ENCODE data around the gene KLHL41. TPM values are rescaled to one million over a fixed set of nuclear protein-coding genes. Genes with fewer than 3 reads are reported as not detected.
"Not testable (repeated sequence)": the region's sequence is repeated elsewhere in the genome, so short reads cannot be mapped to it uniquely, and the experiment has no call there.

KLHL41 gene
- total RNA-seq, 4 donors from 2014 or later: 0.99 to 2.9 (median 1.9) TPM

- peaks cover 0 to 34% (median 22%) of the 10 kb centered on the region in 4 donors for H3K4me1 ChIP-seq
- H3K27ac ChIP-seq (replicated peaks in 1 of 4): no peak overlapping the region
- H3K9me3 ChIP-seq: no peaks in the 10 kb centered on the region
- H3K4me3 ChIP-seq: no peak overlapping the region
- TF ChIP-seq CTCF (IDR thresholded peaks at IDR 0.05) (no peak), POLR2A (IDR thresholded peaks at IDR 0.05; ENCODE audit: low read depth) (no peak), EP300 (IDR thresholded peaks at IDR 0.05) (no peak), POLR2AphosphoS5 (IDR thresholded peaks at IDR 0.05) (no peak)
- no peak for DNase-seq (ENCODE audit: extremely low spot score)
- WGBS: 62% methylated on average over 3 of the region's 3 CpGs
- no peaks in the 10 kb centered on the region for H3K27me3 ChIP-seq
- intact Hi-C loops (cut with DNase I): no loop called here
- H3K36me3 ChIP-seq: peaks cover 0 to 7% (median 0%) of the 10 kb centered on the region in 4 donors
Measured at GRCh38 chr2:169513926-169514325, 4.4 kb downstream of the KLHL41 start.

GRCh38 chr2:169514758-169515157 is 5.3 kb downstream of the KLHL41 start:
- H3K27me3 ChIP-seq; H3K9me3 ChIP-seq; DNase-seq (ENCODE audit: extremely low spot score); H3K36me3 ChIP-seq; H3K27ac ChIP-seq (replicated peaks in 1 of 4); H3K4me3 ChIP-seq; intact Hi-C loops (cut with DNase I): not testable (repeated sequence)
- H3K4me1 ChIP-seq: peaks cover 0 to 25% (median 15%) of the 10 kb centered on the region in 4 donors
- 88% methylated on average over 7 of the region's 7 CpGs for WGBS

GRCh38 chr2:169516488-169516995 is 7.0 kb downstream of the KLHL41 start:
- H3K27me3 ChIP-seq; DNase-seq (ENCODE audit: extremely low spot score); intact Hi-C loops (cut with DNase I); H3K9me3 ChIP-seq; H3K27ac ChIP-seq (replicated peaks in 1 of 4); H3K4me3 ChIP-seq: not testable (repeated sequence)
- 93% methylated on average over 10 of the region's 10 CpGs for WGBS
- peaks cover 0 to 14% (median 5%) of the 10 kb centered on the region in 4 donors for H3K36me3 ChIP-seq
- H3K4me1 ChIP-seq: peaks cover 0 to 14% (median 6%) of the 10 kb centered on the region in 4 donors

GRCh38 chr2:169520896-169521295 is 11.4 kb downstream of the KLHL41 start:
- Histone ChIP-seq H3K27ac (replicated peaks in 1 of 4) (no peak overlapping the region), H3K4me1 (no peaks in the 10 kb centered on the region), H3K27me3 (no peaks in the 10 kb centered on the region), H3K9me3 (no peaks in the 10 kb centered on the region), H3K36me3 (peaks cover 0 to 38% (median 18%) of the 10 kb centered on the region in 4 donors), H3K4me3 (no peak overlapping the region)
- no peak for DNase-seq (ENCODE audit: extremely low spot score)
- intact Hi-C loops (cut with DNase I): loop anchor here (10.0 kb wide), 1 partner anchor 404 kb away; no protein-coding TSS in a partner anchor
- TF ChIP-seq EP300 (IDR thresholded peaks at IDR 0.05): no peak
- TF ChIP-seq POLR2AphosphoS5 (IDR thresholded peaks at IDR 0.05): no peak
- no peak for TF ChIP-seq POLR2A (IDR thresholded peaks at IDR 0.05; ENCODE audit: low read depth)
- no peak for TF ChIP-seq CTCF (IDR thresholded peaks at IDR 0.05)

GRCh38 chr2:169523681-169524080 is 14.2 kb downstream of the KLHL41 start:
- H3K27me3 ChIP-seq: no peaks in the 10 kb centered on the region
- H3K9me3 ChIP-seq: no peaks in the 10 kb centered on the region
- H3K4me3 ChIP-seq: no peak overlapping the region
- peaks cover 0 to 43% (median 21%) of the 10 kb centered on the region in 4 donors for H3K36me3 ChIP-seq
- TF ChIP-seq POLR2AphosphoS5 (IDR thresholded peaks at IDR 0.05) (no peak), CTCF (IDR thresholded peaks at IDR 0.05) (no peak)
- WGBS: 70% methylated on average over 5 of the region's 5 CpGs
- DNase-seq (ENCODE audit: extremely low spot score): no peak
- no peaks in the 10 kb centered on the region for H3K4me1 ChIP-seq
- intact Hi-C loops (cut with DNase I): loop anchor here (10.0 kb wide), 1 partner anchor 401 kb away; no protein-coding TSS in a partner anchor
- H3K27ac ChIP-seq (replicated peaks in 1 of 4): no peak overlapping the region

- WGBS: 75% methylated on average over 2 of the region's 2 CpGs
- no peak overlapping the region for H3K27ac ChIP-seq (replicated peaks in 1 of 4)
Measured at GRCh38 chr2:169525434-169525833, 15.9 kb downstream of the KLHL41 start.

More at GRCh38 chr2:169525434-169525833, 15.9 kb downstream of the KLHL41 start:
- Histone ChIP-seq H3K4me3 (no peak overlapping the region), H3K27me3 (no peaks in the 10 kb centered on the region), H3K4me1 (no peaks in the 10 kb centered on the region), H3K36me3 (peaks cover 4 to 57% (median 35%) of the 10 kb centered on the region in 4 donors), H3K9me3 (no peaks in the 10 kb centered on the region)
- no peak for DNase-seq (ENCODE audit: extremely low spot score)
- intact Hi-C loops (cut with DNase I): loop anchor here (10.0 kb wide), 1 partner anchor 399 kb away; no protein-coding TSS in a partner anchor
- no peak for TF ChIP-seq EP300 (IDR thresholded peaks at IDR 0.05)
- TF ChIP-seq POLR2A (IDR thresholded peaks at IDR 0.05; ENCODE audit: low read depth): no peak
- TF ChIP-seq CTCF (IDR thresholded peaks at IDR 0.05): no peak
- TF ChIP-seq POLR2AphosphoS5 (IDR thresholded peaks at IDR 0.05): no peak
